ENCODE results near the gene ITGB7. TPM values are rescaled to one million over a fixed set of nuclear protein-coding genes. Genes with fewer than 3 reads are reported as not detected.

Gene ITGB7
- total RNA-seq, 6 experiments from 2014 or later, result 2.9 to 8.0 (median 3.9) TPM

- TF ChIP-seq CTCF (IDR thresholded peaks at IDR 0.05) (no peak), POLR2A (IDR thresholded peaks at IDR 0.05) (no peak)
- Histone ChIP-seq H3K9me3 (no peaks in the 10 kb centered on the region), H3K4me1 (peaks cover 0 to 4% (median 0%) of the 10 kb centered on the region in 4 donors), H3K4me3 (peak within 1 kb of the TSS; percentile 37 to 44 (median 43)), H3K27me3 (no peaks in the 10 kb centered on the region), H3K36me3 (no peaks in the 10 kb centered on the region), H3K27ac (peak within 1 kb of the TSS in 2 of 3 donors; percentile 3 to 29)
- intact Hi-C loops (cut with DNase I), result no loop called here
- ATAC-seq (peak; percentile 34 to 54 (median 44)), DNase-seq (peak in 1 of 3 donors; percentile 52)
- 0% methylated on average over 18 of the region's 44 CpGs for WGBS (ENCODE audit: insufficient coverage, low coverage, low lambda C conversion rate, missing lambda C conversion rate)
These were observed 25.0 kb upstream of the ITGB7 start, which contains the start of gene RARG for GRCh38 chr12:53231921-53232645. RARG (minus strand) TSS chr12:53232209; CDS start chr12:53227545, 4,664 bp downstream.

GRCh38 chr12:53231671-53231920 lies 24.5 kb upstream of the ITGB7 start:
- H3K36me3 ChIP-seq, result no peaks in the 10 kb centered on the region
- H3K27ac ChIP-seq, result peak overlapping the region in 2 of 3 donors; percentile 1 to 3
- H3K9me3 ChIP-seq, result no peaks in the 10 kb centered on the region
- DNase-seq (peak in 1 of 3 donors; percentile 15), ATAC-seq (peak in 1 of 4 donors; percentile 6)
- peaks cover 0 to 4% (median 0%) of the 10 kb centered on the region in 4 donors for H3K4me1 ChIP-seq
- intact Hi-C loops (cut with DNase I), result no loop called here
- peak overlapping the region; percentile 37 to 44 (median 43) for H3K4me3 ChIP-seq
- H3K27me3 ChIP-seq, result no peaks in the 10 kb centered on the region
- 17% methylated on average over 1 of the region's 9 CpGs for WGBS (ENCODE audit: insufficient coverage, low coverage, low lambda C conversion rate, missing lambda C conversion rate)
- TF ChIP-seq POLR2A (IDR thresholded peaks at IDR 0.05) (no peak), CTCF (IDR thresholded peaks at IDR 0.05) (no peak)

- intact Hi-C loops (cut with DNase I), result no loop called here
- DNase-seq, result peak in 1 of 3 donors; percentile 52
- peak in 2 of 4 donors; percentile 7 to 27 for ATAC-seq
- TF ChIP-seq POLR2A (IDR thresholded peaks at IDR 0.05) (no peak), CTCF (IDR thresholded peaks at IDR 0.05) (no peak)
- 100% methylated on average over 3 of the region's 10 CpGs for WGBS (ENCODE audit: insufficient coverage, low coverage, low lambda C conversion rate, missing lambda C conversion rate)
- H3K9me3 ChIP-seq, result no peaks in the 10 kb centered on the region
- no peaks in the 10 kb centered on the region for H3K36me3 ChIP-seq
- no peaks in the 10 kb centered on the region for H3K27me3 ChIP-seq
- H3K4me1 ChIP-seq, result peaks cover 0 to 4% (median 0%) of the 10 kb centered on the region in 4 donors
- H3K4me3 ChIP-seq, result no peak overlapping the region
- H3K27ac ChIP-seq, result no peak overlapping the region
These were observed 23.2 kb upstream of the ITGB7 start for GRCh38 chr12:53230108-53230845.

- intact Hi-C loops (cut with DNase I), result no loop called here
- no peak for TF ChIP-seq POLR2A (IDR thresholded peaks at IDR 0.05)
- Histone ChIP-seq H3K4me3 (no peak overlapping the region), H3K4me1 (peaks cover 0 to 4% (median 0%) of the 10 kb centered on the region in 4 donors), H3K9me3 (no peaks in the 10 kb centered on the region), H3K27ac (no peak overlapping the region), H3K36me3 (no peaks in the 10 kb centered on the region), H3K27me3 (no peaks in the 10 kb centered on the region)
- ATAC-seq, result no peak
- DNase-seq, result peak in 1 of 3 donors; percentile 11
- WGBS (ENCODE audit: insufficient coverage, low coverage, low lambda C conversion rate, missing lambda C conversion rate), result 100% methylated on average over 1 of the region's 2 CpGs
These were observed 22.4 kb upstream of the ITGB7 start for GRCh38 chr12:53229454-53229853.

GRCh38 chr12:53227836-53228235 lies 20.8 kb upstream of the ITGB7 start:
- WGBS (ENCODE audit: insufficient coverage, low coverage, low lambda C conversion rate, missing lambda C conversion rate), result no CpG with 5 or more reads among the region's 1 CpG
- TF ChIP-seq POLR2A (IDR thresholded peaks at IDR 0.05), result no peak
- TF ChIP-seq CTCF (IDR thresholded peaks at IDR 0.05), result no peak
- peaks cover 0 to 4% (median 0%) of the 10 kb centered on the region in 4 donors for H3K4me1 ChIP-seq
- intact Hi-C loops (cut with DNase I), result no loop called here
- no peaks in the 10 kb centered on the region for H3K27me3 ChIP-seq
- no peak for ATAC-seq
- H3K36me3 ChIP-seq, result no peaks in the 10 kb centered on the region
- no peak overlapping the region for H3K4me3 ChIP-seq
- H3K27ac ChIP-seq, result no peak overlapping the region
- H3K9me3 ChIP-seq, result no peaks in the 10 kb centered on the region
- no peak for DNase-seq

Data from right lobe of liver (tissue), 6 donors.